ENCODE results near the gene SIRT5.

Gene SIRT5

GRCh38 chr6:13643125-13643524 lies 68.7 kb downstream of the SIRT5 start:
- H3K4me3 ChIP-seq (ENCODE audit: low read depth, low read length), result no peak overlapping the region
- TF ChIP-seq, protein P1, sequence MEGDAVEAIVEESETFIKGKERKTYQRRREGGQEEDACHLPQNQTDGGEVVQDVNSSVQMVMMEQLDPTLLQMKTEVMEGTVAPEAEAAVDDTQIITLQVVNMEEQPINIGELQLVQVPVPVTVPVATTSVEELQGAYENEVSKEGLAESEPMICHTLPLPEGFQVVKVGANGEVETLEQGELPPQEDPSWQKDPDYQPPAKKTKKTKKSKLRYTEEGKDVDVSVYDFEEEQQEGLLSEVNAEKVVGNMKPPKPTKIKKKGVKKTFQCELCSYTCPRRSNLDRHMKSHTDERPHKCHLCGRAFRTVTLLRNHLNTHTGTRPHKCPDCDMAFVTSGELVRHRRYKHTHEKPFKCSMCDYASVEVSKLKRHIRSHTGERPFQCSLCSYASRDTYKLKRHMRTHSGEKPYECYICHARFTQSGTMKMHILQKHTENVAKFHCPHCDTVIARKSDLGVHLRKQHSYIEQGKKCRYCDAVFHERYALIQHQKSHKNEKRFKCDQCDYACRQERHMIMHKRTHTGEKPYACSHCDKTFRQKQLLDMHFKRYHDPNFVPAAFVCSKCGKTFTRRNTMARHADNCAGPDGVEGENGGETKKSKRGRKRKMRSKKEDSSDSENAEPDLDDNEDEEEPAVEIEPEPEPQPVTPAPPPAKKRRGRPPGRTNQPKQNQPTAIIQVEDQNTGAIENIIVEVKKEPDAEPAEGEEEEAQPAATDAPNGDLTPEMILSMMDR (IDR thresholded peaks at IDR 0.05; ENCODE audit: low read depth, low read length, missing control alignments), result no peak
- no peak for DNase-seq (ENCODE audit: low read depth)

- H3K4me3 ChIP-seq (ENCODE audit: low read depth, low read length), result no peak overlapping the region
- TF ChIP-seq, protein P1 (IDR thresholded peaks at IDR 0.05; ENCODE audit: low read depth, low read length, missing control alignments), result no peak
- no peak for DNase-seq (ENCODE audit: low read depth)
Observed at GRCh38 chr6:13648850-13649249, 74.4 kb downstream of the SIRT5 start.

DNA sequence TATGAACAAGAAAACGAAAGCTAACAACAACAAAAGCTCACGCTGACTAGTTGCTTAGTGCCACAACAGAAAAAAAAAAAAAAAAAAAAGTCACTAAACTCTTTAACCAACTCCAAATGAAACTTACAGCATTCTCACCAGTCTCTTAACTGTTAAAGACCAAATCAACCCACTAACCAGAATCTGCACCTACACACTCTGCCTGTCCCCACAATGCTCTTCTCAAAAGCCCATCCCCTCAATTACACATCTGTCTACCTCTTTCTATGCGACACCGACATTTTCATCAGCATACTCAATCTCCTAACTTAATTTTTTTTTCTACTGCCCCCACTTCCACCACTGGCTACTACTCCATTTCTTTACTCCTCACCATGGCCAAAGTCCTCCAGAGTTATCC lies 75.0 kb downstream of the SIRT5 start:
- DNase-seq (ENCODE audit: low read depth), result no peak
- TF ChIP-seq, protein P1 (IDR thresholded peaks at IDR 0.05; ENCODE audit: low read depth, low read length, missing control alignments), result no peak
- H3K4me3 ChIP-seq (ENCODE audit: low read depth, low read length), result no peak overlapping the region

DNA sequence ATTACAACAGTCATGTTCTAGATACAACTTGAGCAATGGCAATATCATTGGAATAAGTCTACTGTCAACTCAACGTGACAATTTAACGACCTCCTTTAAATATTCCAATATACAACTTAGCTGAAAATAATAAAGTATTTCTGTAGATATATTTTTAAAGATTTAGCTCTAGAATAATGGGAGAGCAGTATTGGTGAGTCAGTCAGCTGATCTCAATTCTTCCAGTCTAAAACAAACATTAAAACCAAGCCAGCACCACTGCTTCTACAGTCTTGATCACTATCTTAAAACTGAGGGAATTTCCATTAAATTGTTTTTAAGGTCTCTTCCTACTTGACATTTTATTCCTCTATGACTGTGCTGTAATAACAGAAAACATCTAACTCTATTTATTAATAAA lies 78.9 kb downstream of the SIRT5 start:
- H3K4me3 ChIP-seq (ENCODE audit: low read depth, low read length), result no peak overlapping the region
- DNase-seq (ENCODE audit: low read depth), result no peak
- TF ChIP-seq, protein P1 (IDR thresholded peaks at IDR 0.05; ENCODE audit: low read depth, low read length, missing control alignments), result no peak

DNA sequence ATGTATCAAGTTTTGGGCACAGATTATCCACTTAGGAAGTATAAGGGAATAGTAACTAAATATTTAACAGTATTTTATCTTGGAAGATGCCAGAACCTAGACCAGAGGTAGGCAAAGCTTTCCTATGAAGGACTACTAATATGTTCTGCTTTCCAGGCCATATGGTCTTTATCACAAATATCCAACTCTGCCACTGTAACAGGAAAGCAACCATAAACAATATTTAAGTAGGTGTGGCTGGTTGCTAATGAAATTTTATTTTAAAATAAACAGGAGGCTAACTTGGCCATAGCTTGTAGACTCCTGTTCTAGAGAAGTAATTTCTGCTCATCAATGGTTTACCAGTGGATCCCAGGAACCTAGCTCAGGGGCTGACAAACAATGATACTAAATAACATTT lies 80.1 kb downstream of the SIRT5 start:
- no peak for DNase-seq (ENCODE audit: low read depth)
- H3K4me3 ChIP-seq (ENCODE audit: low read depth, low read length), result no peak overlapping the region
- TF ChIP-seq, protein P1 (IDR thresholded peaks at IDR 0.05; ENCODE audit: low read depth, low read length, missing control alignments), result no peak

DNA sequence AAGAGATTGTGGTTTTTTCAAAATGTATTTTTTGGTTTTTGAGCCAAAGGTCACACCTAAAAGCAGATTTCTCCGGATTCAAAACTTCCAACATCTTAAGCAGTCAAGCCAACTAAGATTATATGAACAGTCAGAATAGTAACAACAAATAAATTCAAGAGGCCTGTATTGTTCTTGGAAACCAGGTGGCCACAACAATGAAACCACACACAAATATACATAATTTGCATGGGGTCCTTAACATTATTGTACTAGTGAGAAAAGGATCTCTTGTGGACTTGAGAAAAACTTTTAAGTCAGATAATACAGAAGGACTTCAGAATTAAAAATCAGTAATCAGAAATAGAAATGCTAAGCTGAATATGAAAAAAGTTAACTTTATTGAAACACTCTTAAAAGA lies 81.3 kb downstream of the SIRT5 start:
- TF ChIP-seq, protein P1 (IDR thresholded peaks at IDR 0.05; ENCODE audit: low read depth, low read length, missing control alignments), result no peak
- peak; percentile 8 for DNase-seq (ENCODE audit: low read depth)
- no peak overlapping the region for H3K4me3 ChIP-seq (ENCODE audit: low read depth, low read length)

DNA sequence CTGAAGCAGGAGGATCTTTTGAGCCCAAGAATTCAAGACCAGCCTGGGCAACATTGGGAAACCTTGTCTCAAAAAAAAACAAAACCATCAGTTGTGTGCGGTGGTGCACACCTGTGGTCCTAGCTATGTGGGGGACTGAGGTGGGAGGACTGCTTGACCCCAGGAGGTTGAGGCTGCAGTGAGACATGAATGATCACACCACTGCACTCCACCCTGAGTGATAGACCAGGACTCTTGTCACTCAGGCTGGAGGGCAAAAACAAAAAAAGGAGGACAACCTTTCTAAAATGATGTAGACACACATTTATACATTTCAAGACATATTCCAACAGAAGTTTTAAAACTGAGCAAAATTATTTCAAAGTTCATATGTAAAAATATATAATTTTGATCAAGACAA lies 85.9 kb downstream of the SIRT5 start:
- TF ChIP-seq, protein P1 (IDR thresholded peaks at IDR 0.05; ENCODE audit: low read depth, low read length, missing control alignments), result no peak
- no peak for DNase-seq (ENCODE audit: low read depth)
- H3K4me3 ChIP-seq (ENCODE audit: low read depth, low read length), result no peak overlapping the region
